Measurements from ENCODE around the gene NAE1. TPM values are rescaled to one million over a fixed set of nuclear protein-coding genes. Genes with fewer than 3 reads are reported as not detected.

Gene NAE1
- total RNA-seq, 4 donors from 2014 or later: 29.7 to 36.4 (median 35.3) TPM

DNA sequence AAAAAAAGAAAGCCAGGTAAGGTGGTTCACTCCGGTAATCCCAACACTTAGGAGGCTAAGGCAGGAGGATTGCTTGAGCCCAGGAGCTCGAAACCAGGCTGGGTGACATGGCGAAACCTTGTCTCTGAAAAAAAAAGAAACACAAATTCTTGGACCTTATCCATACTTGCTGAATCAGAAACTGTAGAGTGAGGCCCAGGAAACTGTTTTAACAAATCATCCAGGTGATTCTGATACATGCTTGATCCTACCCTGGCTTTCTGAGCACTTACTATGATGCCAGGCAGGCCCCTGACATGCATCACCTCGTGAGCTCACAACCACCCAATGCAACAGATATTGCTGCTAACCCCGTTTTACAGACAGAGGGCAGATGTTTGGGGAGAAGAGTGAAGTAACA, 4.0 kb upstream of the NAE1 start:
- TF ChIP-seq, protein P1, sequence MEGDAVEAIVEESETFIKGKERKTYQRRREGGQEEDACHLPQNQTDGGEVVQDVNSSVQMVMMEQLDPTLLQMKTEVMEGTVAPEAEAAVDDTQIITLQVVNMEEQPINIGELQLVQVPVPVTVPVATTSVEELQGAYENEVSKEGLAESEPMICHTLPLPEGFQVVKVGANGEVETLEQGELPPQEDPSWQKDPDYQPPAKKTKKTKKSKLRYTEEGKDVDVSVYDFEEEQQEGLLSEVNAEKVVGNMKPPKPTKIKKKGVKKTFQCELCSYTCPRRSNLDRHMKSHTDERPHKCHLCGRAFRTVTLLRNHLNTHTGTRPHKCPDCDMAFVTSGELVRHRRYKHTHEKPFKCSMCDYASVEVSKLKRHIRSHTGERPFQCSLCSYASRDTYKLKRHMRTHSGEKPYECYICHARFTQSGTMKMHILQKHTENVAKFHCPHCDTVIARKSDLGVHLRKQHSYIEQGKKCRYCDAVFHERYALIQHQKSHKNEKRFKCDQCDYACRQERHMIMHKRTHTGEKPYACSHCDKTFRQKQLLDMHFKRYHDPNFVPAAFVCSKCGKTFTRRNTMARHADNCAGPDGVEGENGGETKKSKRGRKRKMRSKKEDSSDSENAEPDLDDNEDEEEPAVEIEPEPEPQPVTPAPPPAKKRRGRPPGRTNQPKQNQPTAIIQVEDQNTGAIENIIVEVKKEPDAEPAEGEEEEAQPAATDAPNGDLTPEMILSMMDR (IDR thresholded peaks at IDR 0.05): no peak
- DNase-seq (ENCODE audit: low spot score) (no peak), ATAC-seq (ENCODE audit: low FRiP score) (no peak)

DNA sequence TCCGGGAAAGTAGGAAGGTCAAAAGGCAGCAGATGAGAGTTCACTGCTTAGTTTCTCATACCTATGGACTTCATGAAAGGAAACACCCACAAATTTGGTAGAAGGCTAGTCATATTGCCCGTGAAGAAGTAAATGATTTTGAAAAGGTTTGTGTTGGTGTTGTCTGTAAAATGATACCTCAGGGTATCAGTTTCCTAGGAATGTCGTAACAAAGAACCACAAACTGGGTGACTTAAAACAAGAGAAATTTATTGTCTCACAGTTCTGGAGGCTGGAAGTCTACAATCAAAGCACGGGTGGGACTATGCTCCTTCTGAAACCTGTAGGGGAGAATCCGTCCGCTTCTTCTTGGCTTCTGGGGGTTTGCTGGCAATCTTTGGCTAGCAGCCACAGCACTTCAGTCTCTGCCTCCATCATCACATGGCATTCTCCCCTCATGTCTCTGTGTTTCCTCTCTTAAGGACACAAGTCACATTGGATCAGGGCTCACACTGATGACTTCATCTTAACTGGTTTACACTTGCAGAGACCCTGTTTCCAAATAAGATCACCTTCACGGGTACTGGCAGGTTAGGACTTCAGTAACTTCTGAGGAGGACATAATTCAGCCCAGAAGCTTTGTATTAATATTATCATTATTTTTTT, 2.0 kb upstream of the NAE1 start:
- no peak for ATAC-seq (ENCODE audit: low FRiP score)
- TF ChIP-seq, protein P1 (IDR thresholded peaks at IDR 0.05): no peak

DNA sequence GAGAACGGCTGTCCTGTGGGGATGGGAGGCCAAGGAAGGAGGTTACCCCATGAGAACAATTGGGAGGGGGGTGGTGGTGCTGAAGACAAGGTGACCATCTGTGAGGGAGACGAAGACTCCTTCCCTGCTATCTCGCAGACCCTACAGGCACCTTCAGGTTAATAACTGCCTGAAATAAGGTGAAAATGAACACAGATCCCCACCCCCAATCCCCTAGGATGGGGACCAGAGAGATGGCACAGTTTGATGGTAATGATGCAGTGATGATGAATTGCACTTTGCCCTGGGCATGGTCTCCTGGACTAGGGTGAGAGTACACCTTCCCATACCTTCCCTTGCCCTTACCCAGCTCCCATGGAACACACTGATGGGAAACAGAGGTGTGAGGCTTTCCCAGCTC, 1.4 kb upstream of the NAE1 start:
- ATAC-seq (ENCODE audit: low FRiP score): no peak
- DNase-seq (ENCODE audit: low spot score): no peak
- TF ChIP-seq, protein P1 (IDR thresholded peaks at IDR 0.05): no peak

More for the DNA sequence above, 2.0 kb upstream of the NAE1 start:
- DNase-seq (ENCODE audit: low spot score): no peak

DNA sequence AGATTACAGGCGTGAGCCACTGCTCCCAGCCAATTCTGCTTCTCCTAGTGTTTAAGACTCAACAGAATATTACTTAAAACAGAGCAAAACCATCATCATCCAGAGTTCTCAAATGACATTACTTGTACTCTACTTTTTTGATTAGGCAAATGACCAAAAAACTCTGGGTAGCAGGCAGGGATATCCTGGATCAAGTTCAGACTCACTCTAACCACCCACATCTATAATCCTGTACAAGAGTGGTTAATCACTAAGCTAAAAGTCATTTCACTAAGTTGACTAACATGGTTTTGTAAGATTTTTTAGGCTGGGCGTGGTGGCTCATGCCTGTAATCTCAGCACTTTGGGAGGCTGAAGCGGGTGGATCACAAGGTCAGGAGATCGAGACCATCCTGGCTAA, 6.8 kb downstream of the NAE1 start:
- ATAC-seq (ENCODE audit: low FRiP score) (no peak), DNase-seq (ENCODE audit: low spot score) (no peak)
- TF ChIP-seq, protein P1 (IDR thresholded peaks at IDR 0.05): no peak

DNA sequence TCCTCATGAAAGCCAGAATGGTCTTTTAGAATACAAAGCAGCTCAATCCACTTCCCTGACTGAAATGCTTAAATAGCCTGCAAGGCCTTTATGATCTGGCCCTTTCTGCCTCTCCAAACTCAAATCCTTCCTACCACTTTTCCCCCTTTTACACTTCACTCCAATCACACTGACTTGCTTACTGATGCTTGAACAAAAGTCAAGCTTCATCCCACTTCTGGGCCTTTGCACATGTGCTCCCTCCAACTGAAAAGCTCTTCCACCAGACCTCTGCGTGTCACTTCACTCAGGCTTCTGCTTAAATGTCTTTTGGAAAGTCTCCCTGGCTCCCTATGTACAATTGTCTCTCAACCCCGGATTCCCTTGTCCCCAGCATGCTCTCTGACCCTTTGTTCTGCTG, 16.0 kb downstream of the NAE1 start:
- ATAC-seq (ENCODE audit: low FRiP score): no peak
- no peak for DNase-seq (ENCODE audit: low spot score)
- TF ChIP-seq, protein P1 (IDR thresholded peaks at IDR 0.05): no peak

DNA sequence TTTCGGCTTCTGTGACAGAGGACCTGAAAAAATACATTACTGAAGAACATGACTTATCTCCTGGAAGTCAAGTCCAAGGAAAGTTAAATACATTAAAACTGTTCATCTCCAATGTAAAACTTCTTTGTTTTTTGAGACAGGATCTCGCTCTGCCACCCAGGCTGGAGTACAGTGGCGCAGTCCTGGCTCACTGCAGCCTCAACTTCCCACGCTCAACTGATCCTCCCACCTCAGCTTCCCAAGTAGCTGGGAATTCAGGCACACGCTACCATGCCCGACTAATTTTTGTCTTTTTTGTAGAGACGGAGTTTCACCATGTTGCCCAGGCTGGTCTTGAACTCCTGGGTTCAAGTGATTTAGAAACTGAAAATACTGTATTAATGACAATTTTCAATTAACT, 19.7 kb downstream of the NAE1 start:
- TF ChIP-seq, protein P1 (IDR thresholded peaks at IDR 0.05): no peak
- no peak for ATAC-seq (ENCODE audit: low FRiP score)

DNA sequence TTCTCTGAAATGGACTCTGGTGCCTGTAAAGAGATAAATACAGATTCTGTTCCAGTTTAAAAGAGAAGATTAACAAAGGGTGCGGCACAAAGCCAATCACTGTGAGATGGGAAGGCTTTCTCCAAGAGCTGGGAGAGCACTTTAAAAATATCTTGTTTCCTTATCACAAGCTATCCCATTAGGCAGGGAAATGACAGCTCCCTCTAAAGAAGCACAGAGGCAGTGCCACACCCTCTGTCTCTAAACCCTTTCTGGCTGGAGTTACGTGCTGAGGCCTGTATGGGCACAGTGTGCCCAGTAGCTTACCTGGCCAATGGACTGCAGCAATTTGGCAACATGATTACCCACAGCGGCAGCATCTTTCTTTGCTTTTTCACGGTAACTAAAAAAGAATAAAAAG, 20.4 kb downstream of the NAE1 start:
- TF ChIP-seq, protein P1 (IDR thresholded peaks at IDR 0.05): no peak
- no peak for DNase-seq (ENCODE audit: low spot score)
- ATAC-seq (ENCODE audit: low FRiP score): no peak

More for the DNA sequence above, 19.7 kb downstream of the NAE1 start:
- DNase-seq (ENCODE audit: low spot score): no peak

All from omental fat pad (tissue), 4 donors.